Esophagus squamous epithelium (tissue), 4 donors: Measurements from ENCODE around the gene CENATAC.

Experiments
- POLR2A ChIP-seq, 4 donors: fragments of 450-650 bp; IDR thresholded peaks; one replicate each; pipeline ENCODE4 v1.6.1; 2017; ENCODE audit warnings: antibody characterized with exemption in 4 of 4, mild to moderate bottlenecking in 4 of 4, moderate library complexity in 3 of 4
- TF ChIP-seq, protein P1 (sequence below), 6 experiments: fragments of 450-650 bp in 4 of 6; fragments of 200-600 bp in 2 of 6; sonication (generic) in 2 of 6; IDR thresholded peaks; one replicate each; pipeline ENCODE4 v1.5.1; 2016 to 2019; ENCODE audit warnings: antibody characterized with exemption in 6 of 6, mild to moderate bottlenecking in 4 of 6, moderate library complexity in 4 of 6

DNA sequence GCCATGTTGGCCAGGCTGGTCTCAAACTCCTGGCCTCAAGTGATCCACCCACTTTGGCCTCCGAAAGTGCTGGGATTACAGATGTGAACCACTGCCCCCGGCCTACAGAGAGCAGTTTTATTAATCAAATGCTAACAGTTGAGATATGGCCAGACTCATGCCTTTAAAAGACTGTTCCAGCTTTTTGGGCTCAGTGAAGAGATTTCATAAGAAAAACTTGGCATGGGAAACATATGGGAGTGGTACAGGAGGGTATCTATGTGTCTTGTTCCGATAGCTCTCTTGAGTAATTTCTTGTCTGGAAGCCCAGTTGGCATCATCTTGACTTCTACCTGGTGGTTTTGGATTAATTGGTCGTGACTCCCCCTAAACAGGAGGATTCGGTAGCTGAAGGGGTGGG lies 40.9 kb downstream of the CENATAC start:
- TF ChIP-seq, protein P1, sequence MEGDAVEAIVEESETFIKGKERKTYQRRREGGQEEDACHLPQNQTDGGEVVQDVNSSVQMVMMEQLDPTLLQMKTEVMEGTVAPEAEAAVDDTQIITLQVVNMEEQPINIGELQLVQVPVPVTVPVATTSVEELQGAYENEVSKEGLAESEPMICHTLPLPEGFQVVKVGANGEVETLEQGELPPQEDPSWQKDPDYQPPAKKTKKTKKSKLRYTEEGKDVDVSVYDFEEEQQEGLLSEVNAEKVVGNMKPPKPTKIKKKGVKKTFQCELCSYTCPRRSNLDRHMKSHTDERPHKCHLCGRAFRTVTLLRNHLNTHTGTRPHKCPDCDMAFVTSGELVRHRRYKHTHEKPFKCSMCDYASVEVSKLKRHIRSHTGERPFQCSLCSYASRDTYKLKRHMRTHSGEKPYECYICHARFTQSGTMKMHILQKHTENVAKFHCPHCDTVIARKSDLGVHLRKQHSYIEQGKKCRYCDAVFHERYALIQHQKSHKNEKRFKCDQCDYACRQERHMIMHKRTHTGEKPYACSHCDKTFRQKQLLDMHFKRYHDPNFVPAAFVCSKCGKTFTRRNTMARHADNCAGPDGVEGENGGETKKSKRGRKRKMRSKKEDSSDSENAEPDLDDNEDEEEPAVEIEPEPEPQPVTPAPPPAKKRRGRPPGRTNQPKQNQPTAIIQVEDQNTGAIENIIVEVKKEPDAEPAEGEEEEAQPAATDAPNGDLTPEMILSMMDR (IDR thresholded peaks at IDR 0.05): no peak
- no peak for TF ChIP-seq POLR2A (IDR thresholded peaks at IDR 0.05)
